Mucosa of descending colon (tissue), 3 donors: ENCODE measurements around the gene RELL2. TPM values are rescaled to one million over a fixed set of nuclear protein-coding genes. Genes with fewer than 3 reads are reported as not detected.

Experiments used
- ATAC-seq: fragments of 200-7000 bp; cut with Tn5 transposase; one replicate; pipeline ENCODE4 v1.9.1; 2020; ENCODE audit warnings: mild to moderate bottlenecking, moderate library complexity
- DNase-seq, 3 donors: peaks; one replicate each; pipeline ENCODE4 v3.0.0-alpha.2; 2020
- H3K36me3 ChIP-seq: fragments of 200-600 bp; one replicate; pipeline ENCODE4 v1.8.0; 2021; ENCODE audit warnings: low read depth, mild to moderate bottlenecking
- H3K4me1 ChIP-seq: fragments of 200-600 bp; one replicate; pipeline ENCODE4 v1.8.0; 2021; ENCODE audit warnings: low read depth, mild to moderate bottlenecking
- H3K4me3 ChIP-seq: fragments of 200-600 bp; one replicate; pipeline ENCODE4 v1.8.0; 2021; ENCODE audit warnings: mild to moderate bottlenecking
- H3K9me3 ChIP-seq: fragments of 200-600 bp; one replicate; pipeline ENCODE4 v1.8.0; 2021; ENCODE audit warnings: mild to moderate bottlenecking
- CTCF ChIP-seq: fragments of 200-600 bp; IDR thresholded peaks from one replicate; pipeline ENCODE4 v1.8.0; 2022; ENCODE audit warnings: antibody characterized with exemption, mild to moderate bottlenecking
- intact Hi-C, 2 donors: fragments of 100-400 bp; cut with DNase I in 1 of 2; cut with micrococcal nuclease in 1 of 2; formaldehyde crosslinking; loops; one replicate each; pipeline versions ENCODE4 v1.11.0 to v1.11.1; 2022; cut with DNase I, micrococcal nuclease
- total RNA-seq, 3 donors: library from RNA; stranded (reverse); fragmentation: NEBNext Ultra II Directional in 2 of 3; extraction: Animal tissue kit (Norgen Biotek cat#: 25700) in 2 of 3; gene quantifications; one replicate each; pipeline versions ENCODE4 v1.2.1 to v1.2.4, GENCODE V29; 2021 to 2023
- donor health status: DM: no; HTN: no; CAD: no; lungs with moderate emphysema.
- donor health status: DM: no; HTN: no; CAD: no.
- donor health status: DM: no; HTN: yes; CAD: no.

Gene RELL2
- total RNA-seq, 3 donors from 2014 or later: 2.3 to 3.9 (median 3.3) TPM

GRCh38 chr5:141598391-141599345, 38.1 kb upstream of the RELL2 start:
- Histone ChIP-seq H3K9me3 (no peaks in the 10 kb centered on the region), H3K4me1 (no peaks in the 10 kb centered on the region), H3K4me3 (no peak overlapping the region), H3K36me3 (no peaks in the 10 kb centered on the region)
- no peak for TF ChIP-seq CTCF
- intact Hi-C loops: no loop called here
- ATAC-seq: peak; percentile 36
- no peak for DNase-seq

DNA sequence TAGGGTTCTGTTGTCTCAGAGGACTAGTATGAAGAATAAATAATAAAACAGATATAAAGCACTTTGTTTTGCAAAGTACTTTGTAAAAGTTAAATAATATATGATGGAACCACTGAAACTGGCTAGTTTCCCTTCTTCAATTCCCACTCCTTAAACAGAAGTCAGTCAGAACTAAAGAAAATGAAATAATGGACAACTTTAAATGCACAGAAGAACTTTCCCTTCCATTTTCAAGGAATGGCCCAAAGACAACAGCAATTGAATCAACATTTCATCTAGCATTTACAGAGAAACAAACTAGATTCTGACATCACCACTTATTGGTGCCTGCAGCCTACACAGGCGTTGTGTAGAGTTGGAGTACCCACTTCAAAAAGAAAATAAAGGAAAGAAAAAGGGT, 34.2 kb upstream of the RELL2 start:
- DNase-seq (no peak), ATAC-seq (no peak)
- Histone ChIP-seq H3K4me3 (no peak overlapping the region), H3K9me3 (no peaks in the 10 kb centered on the region), H3K4me1 (peaks cover 13% of the 10 kb centered on the region), H3K36me3 (no peaks in the 10 kb centered on the region)
- intact Hi-C loops: no loop called here
- TF ChIP-seq CTCF: no peak

GRCh38 chr5:141603923-141604717, 32.7 kb upstream of the RELL2 start:
- no peak for TF ChIP-seq CTCF
- H3K36me3 ChIP-seq: no peaks in the 10 kb centered on the region
- no peak overlapping the region for H3K4me3 ChIP-seq
- peak; percentile 94 for ATAC-seq
- peak in 1 of 3 donors; percentile 36 for DNase-seq
- intact Hi-C loops: no loop called here
- peaks cover 13% of the 10 kb centered on the region for H3K4me1 ChIP-seq
- no peaks in the 10 kb centered on the region for H3K9me3 ChIP-seq

- Histone ChIP-seq H3K4me3 (no peak overlapping the region), H3K9me3 (no peaks in the 10 kb centered on the region), H3K36me3 (no peaks in the 10 kb centered on the region), H3K4me1 (peaks cover 13% of the 10 kb centered on the region)
- intact Hi-C loops: no loop called here
- ATAC-seq (peak; percentile 77), DNase-seq (peak in 1 of 3 donors; percentile 71)
- no peak for TF ChIP-seq CTCF
Observed at GRCh38 chr5:141605523-141606277, 31.1 kb upstream of the RELL2 start.

DNA sequence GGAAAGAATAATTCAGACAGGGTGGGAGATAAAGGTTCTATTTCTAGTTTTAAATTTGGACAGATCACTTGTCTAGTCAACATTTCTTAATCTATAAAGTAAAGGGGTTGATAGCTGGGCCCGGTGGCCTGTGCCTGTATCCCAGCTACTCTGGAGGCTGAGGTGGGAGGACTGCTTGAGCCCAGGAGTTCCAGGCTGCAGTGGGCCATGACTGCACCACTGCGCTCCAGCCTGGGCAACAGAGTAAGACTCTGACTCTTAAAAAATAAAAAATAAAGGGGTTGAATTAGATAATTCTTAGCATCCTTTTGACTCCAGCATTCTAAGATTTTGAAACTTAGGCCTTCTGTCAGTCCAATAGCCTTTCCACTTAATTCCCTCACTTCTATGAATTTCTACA, 28.8 kb upstream of the RELL2 start:
- ATAC-seq: no peak
- DNase-seq: no peak
- no peaks in the 10 kb centered on the region for H3K9me3 ChIP-seq
- H3K4me3 ChIP-seq: no peak overlapping the region
- TF ChIP-seq CTCF: no peak
- H3K36me3 ChIP-seq: no peaks in the 10 kb centered on the region
- intact Hi-C loops: no loop called here
- peaks cover 13% of the 10 kb centered on the region for H3K4me1 ChIP-seq
